ENCODE results near the gene MRPS21.

Gene MRPS21

GRCh38 chr1:150293433-150294253 is at the start of gene MRPS21:
MRPS21 (plus strand) TSS chr1:150293861; CDS start chr1:150294367, 506 bp downstream.
- peak; percentile 84 for DNase-seq

GRCh38 chr1:150249936-150250335 is 43.7 kb upstream of the MRPS21 start:
- DNase-seq = no peak

DNA sequence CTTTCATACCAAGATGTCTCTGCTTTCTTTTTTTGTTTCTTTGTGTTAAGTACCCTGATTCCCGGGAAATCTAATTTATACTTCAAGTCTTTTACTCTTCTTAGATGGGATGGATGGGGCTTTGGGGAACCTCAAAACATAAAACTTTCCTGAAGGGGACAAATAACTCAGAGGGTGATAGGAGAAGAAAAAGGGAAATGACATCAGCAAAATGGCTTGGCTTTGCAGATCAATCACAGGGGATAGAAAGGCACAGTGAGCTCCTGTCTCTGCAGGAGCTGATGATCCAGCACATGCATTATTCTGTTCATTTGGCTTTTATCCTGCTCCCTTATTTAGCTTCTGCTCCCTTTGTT is 37.5 kb upstream of the MRPS21 start:
- no peak for DNase-seq

DNA sequence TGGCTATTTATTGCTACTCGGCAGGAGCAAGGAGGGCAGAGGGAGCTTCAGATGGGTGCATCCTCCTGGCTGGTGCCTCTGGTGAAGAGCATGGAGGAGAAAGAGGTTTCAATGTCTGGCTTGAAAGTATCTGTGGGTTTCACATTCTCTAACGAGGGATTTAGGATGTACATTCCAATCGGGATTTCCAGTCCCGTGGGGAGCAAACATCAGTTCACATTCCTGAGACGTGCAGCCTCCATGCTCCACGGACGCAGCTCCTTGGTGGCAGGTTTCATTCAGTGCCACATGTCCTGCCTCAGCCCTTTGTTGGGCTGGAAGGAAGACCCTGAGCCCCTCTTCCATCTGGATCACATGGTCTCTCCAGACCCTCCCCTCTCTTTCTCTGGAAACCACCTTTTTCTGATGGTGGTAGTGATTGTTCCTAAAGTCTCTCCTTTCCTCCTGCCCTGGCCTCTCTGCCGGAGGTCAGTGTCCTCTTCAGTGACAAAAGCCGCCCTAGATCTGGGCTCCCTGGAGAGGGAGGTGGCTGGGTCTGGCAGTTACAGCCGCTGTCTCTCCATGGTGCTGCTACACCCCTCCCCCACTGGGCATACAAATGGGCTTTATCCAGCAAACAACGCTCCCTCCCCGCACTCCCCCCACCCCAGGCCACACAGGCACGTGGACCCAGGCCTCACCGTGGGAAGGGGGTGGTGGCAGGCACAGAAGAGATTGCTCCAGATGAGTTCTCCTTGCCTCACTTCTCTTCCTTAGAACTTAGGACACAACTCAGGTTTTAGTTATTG is 36.9 kb upstream of the MRPS21 start:
- DNase-seq = no peak

GRCh38 chr1:150257624-150258585 is 35.8 kb upstream of the MRPS21 start, which contains the start of gene CA14:
CA14 (plus strand) TSS chr1:150257774; CDS start chr1:150258129, 355 bp downstream.
- DNase-seq = no peak

- DNase-seq = no peak
Observed at GRCh38 chr1:150259217-150259616, 34.4 kb upstream of the MRPS21 start.

DNA sequence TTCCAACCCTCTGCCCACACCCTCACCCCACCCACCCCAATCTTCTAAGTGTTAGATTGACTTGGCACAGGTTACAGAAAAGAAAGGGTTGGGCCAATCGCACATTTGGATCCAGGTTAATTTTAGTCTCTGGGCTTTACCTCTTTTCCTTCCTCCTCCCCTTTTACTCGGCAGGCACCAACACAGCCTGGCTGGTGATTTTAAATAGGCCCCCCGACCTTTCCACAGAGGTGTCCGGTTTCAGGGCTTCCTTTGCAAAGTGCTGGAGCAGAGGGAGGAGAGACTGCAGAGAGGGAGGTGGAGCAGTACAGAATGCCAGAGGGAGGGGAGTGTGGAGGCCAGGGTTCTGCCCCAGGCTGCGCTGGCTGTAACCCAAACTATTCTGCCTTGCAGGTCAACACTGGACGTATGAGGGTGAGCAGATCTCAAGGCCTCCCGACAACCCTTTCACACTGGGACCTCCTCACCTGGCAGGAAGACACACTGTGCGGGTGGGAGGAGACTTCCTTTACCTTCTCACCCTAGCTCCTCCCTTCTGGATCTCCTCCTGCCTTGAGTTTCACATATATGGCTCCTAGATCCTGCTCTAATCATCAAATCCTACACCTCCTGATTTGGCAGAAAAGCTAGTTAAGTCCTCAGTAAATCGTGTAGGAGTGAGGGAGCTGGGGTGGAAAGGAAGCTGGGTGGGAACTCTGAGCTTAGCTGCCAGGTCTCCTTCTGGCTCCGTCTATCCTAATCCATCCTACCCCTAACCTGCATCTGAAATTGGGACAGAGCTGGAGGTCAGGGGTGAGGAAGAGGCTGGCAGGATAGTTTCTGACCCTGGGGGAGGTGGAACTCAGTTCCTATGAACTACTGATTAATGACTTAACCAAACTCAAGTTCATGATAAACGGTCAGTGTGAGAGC is 33.6 kb upstream of the MRPS21 start:
- no peak for DNase-seq

GRCh38 chr1:150261367-150261766 is 32.3 kb upstream of the MRPS21 start:
- no peak for DNase-seq

GRCh38 chr1:150262388-150263320 is 31.0 kb upstream of the MRPS21 start:
- DNase-seq = no peak

DNA sequence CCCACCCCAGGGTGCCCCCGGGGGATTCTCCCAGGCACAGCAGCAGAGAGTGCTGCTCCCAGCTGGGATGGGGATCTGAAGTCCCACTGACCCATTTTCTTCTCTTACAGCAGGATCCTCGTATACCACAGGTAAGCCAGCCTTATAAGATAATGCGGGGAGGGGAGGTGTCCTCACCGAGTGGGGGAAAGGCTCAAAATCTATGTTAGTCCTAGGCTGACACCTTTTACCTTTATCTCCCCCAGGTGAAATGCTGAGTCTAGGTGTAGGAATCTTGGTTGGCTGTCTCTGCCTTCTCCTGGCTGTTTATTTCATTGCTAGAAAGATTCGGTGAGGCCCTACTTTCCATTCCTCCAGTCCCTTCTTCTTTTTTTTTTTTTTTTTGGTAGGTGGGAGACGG is 30.1 kb upstream of the MRPS21 start:
- no peak for DNase-seq

- no peak for DNase-seq
Observed at GRCh38 chr1:150267896-150268295, 25.8 kb upstream of the MRPS21 start.

DNA sequence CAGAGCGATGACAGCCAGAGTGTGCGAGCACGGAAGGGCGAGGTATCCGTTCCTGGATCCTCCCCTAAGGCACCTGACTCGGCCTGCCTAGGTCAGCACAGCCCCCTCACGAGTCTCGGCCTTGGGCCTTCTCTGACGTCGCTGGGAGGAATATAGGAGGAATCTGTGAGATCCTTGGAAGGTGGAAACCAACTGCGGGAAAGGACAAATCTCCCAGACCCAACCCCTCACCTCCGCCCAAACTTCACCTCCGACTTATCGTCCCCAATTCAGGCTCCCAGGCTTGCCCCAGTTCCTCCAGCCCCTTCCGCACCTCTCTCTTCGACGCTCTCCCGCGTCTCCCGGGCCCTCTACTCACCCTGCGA is 25.3 kb upstream of the MRPS21 start:
- peak; percentile 45 for DNase-seq

DNA sequence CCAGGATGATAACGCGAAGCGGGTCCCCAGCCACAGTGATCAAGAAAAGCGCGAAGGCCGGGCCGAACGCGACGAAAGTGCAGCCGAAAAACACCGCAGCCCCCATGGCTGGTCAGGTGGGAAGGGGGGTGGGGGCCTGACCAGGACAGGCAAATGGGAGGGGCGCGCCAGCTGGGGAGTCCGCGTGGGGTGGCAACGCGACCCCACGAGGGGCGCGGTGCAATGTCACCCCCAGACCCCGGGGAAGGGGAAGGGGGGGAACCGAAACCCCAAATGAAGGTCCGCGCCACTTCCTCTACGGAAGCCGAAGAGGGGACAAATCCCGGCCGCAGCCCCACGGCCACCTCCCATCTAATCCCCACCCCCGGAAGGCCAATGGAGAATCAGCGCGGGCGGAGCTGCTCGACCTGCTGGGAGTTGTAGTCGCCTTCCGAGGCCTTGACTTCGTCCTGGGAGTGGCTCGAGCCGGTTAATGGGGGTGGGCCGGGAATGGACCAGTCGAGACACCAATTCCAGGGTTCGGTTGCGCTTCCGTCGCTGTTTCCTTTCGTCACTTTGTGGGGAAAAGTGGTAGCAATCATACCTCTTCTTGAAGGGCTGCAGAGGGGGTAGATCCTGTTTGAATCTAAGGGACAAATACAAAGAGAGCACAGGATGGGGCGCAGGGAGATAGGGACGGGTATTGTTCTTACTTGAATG is 24.8 kb upstream of the MRPS21 start, which contains the start of gene APH1A:
TSS of gene APH1A (minus strand) at position 312 of the 699 bp plus-strand sequence. CDS start at position 106, 206 bp downstream.
- DNase-seq = peak; percentile 94

DNA sequence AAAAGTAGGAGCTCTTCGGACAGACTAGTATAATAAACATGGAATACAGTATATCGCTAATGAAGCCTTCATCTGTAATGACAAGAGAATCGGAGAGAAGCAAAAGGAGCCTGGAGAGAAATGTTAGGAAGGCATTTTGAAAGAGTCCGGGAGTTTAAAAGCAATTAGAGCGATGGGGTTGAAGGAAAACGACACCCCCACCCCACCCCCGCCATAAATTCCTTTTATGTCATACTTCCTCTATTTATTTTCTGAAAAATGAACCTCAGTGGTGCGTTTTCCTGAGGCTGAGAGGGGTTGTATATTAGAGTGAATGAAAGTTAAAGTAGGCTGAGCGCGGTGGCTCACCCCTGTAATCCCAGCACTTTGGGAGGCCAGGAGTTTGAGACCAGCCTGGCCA is 24.2 kb upstream of the MRPS21 start:
- DNase-seq = no peak

- DNase-seq = no peak
Observed at GRCh38 chr1:150271291-150271959, 22.2 kb upstream of the MRPS21 start.

GRCh38 chr1:150273311-150273710 is 20.4 kb upstream of the MRPS21 start:
- no peak for DNase-seq

DNA sequence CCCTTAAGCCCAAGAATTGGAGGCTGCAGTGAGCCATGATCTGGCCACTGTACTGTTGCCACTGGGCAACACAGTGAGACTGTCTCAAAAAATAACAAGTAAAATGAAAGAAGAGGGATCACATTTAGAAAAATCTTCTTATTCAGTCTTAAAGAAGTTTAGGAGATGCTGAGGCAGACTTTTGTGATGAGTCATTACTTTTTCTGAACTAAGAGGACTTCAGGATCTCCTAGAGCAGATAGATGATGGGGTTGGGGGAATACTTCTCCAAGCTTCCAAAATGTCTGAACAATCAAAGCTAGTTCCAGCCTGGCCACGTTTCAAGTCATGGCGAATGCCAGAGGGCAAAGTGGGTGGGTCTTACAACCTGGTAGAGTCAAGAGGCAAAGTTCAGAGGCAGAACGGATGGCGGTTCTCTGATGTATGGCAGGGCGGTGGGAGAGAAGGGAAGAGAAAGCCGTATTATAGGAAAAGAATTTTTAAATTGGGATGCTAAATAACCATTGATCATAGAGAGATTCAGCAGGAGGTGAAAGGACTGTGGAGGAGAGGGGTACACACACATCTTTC is 13.4 kb upstream of the MRPS21 start:
- no peak for DNase-seq

- DNase-seq = peak; percentile 73
Observed at GRCh38 chr1:150281221-150281757, 12.4 kb upstream of the MRPS21 start.

All from CD4-positive, alpha-beta T cell treated with Interleukin-17A for 4 hours (primary cell).